ENCODE data around the gene PTCRA. TPM values are rescaled to one million over a fixed set of nuclear protein-coding genes. Genes with fewer than 3 reads are reported as not detected.

PTCRA gene
- total and polyA plus RNA-seq, 8 donors: 0.66 TPM; not detected in 7

GRCh38 chr6:42969934-42970333 is 54.1 kb downstream of the PTCRA start:
- TF ChIP-seq, protein P1, sequence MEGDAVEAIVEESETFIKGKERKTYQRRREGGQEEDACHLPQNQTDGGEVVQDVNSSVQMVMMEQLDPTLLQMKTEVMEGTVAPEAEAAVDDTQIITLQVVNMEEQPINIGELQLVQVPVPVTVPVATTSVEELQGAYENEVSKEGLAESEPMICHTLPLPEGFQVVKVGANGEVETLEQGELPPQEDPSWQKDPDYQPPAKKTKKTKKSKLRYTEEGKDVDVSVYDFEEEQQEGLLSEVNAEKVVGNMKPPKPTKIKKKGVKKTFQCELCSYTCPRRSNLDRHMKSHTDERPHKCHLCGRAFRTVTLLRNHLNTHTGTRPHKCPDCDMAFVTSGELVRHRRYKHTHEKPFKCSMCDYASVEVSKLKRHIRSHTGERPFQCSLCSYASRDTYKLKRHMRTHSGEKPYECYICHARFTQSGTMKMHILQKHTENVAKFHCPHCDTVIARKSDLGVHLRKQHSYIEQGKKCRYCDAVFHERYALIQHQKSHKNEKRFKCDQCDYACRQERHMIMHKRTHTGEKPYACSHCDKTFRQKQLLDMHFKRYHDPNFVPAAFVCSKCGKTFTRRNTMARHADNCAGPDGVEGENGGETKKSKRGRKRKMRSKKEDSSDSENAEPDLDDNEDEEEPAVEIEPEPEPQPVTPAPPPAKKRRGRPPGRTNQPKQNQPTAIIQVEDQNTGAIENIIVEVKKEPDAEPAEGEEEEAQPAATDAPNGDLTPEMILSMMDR (IDR thresholded peaks at IDR 0.05): no peak
- FAIRE-seq (no peak), ATAC-seq (peak in 1 of 4 donors; percentile 4), DNase-seq (peak in 1 of 6 donors; percentile 53)
- no peaks in the 10 kb centered on the region for H3K9me3 ChIP-seq
- H3K27me3 ChIP-seq: no peaks in the 10 kb centered on the region
- no peak overlapping the region for H3K27ac ChIP-seq
- no peak overlapping the region for H3K4me3 ChIP-seq
- intact Hi-C loops (cut with DNase I): no loop called here
- whole genome bisulfite sequencing, 2 donors: 59 to 71% methylated on average over 4 of the region's 4 CpGs
- peaks cover 0 to 18% (median 5%) of the 10 kb centered on the region in 3 donors for H3K36me3 ChIP-seq
- H3K4me1 ChIP-seq: no peaks in the 10 kb centered on the region

DNA sequence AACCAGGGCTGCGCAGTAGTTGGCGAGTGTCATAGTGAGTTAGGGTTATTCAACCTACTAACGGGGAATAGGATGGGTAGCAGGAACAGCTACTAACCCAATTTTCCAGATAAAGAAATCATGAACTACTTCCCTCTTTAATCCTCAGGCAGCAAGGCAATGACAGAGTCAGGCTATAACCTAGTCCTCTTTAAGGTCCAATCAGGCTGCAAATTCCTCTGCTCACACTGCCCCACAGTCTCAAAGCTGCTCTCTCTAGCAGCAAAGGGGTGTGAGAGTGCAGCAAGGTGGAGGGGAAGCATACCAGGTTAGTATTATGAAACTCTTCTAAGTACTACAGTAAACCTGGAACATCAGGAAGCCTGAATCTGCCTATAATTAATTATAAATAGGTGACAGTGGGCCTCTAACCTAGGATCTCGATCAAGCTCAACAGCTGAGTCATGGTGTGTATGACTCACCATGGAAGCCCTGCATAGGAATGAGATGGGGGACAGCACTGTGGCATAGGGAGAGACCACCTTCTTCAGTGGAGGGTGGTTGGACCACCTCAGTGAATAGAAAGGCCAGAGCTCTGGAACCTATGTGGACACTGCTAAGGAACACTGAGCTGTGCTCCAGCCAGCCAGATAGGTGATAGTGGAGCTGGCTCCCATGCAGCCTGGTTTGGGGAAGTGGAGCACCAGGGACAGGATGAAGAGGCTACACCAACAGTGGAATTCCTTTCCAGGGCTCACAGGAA is 55.2 kb downstream of the PTCRA start:
- Histone ChIP-seq H3K9me3 (no peaks in the 10 kb centered on the region), H3K27me3 (no peaks in the 10 kb centered on the region), H3K36me3 (peaks cover 0 to 7% (median 4%) of the 10 kb centered on the region in 3 donors), H3K4me1 (no peaks in the 10 kb centered on the region), H3K4me3 (no peak overlapping the region), H3K27ac (no peak overlapping the region)
- DNase-seq: no peak
- WGBS, 2 donors: 57 to 73% methylated on average over 4 of the region's 4 CpGs
- intact Hi-C loops (cut with DNase I): no loop called here
- peak in 2 of 4 donors; percentile 55 to 57 for ATAC-seq
- FAIRE-seq: no peak
- TF ChIP-seq, protein P1 (IDR thresholded peaks at IDR 0.05): no peak

- intact Hi-C loops (cut with DNase I): no loop called here
- WGBS, 2 donors: 64 to 77% methylated on average over 3 of the region's 3 CpGs
- no peak for FAIRE-seq
- no peak for ATAC-seq
- H3K27ac ChIP-seq: no peak overlapping the region
- no peaks in the 10 kb centered on the region for H3K36me3 ChIP-seq
- DNase-seq: no peak
- peaks cover 0 to 1% (median 0%) of the 10 kb centered on the region in 3 donors for H3K4me1 ChIP-seq
- H3K9me3 ChIP-seq: no peaks in the 10 kb centered on the region
- no peaks in the 10 kb centered on the region for H3K27me3 ChIP-seq
- H3K4me3 ChIP-seq: no peak overlapping the region
- TF ChIP-seq, protein P1 (IDR thresholded peaks at IDR 0.05): no peak
Observed at GRCh38 chr6:42971746-42972327, 56.0 kb downstream of the PTCRA start.

- no peak for FAIRE-seq
- intact Hi-C loops (cut with DNase I): no loop called here
Observed at GRCh38 chr6:42973926-42974325, 58.1 kb downstream of the PTCRA start.

More at GRCh38 chr6:42973926-42974325, 58.1 kb downstream of the PTCRA start:
- H3K27me3 ChIP-seq: no peaks in the 10 kb centered on the region
- H3K4me1 ChIP-seq: peaks cover 0 to 15% (median 0%) of the 10 kb centered on the region in 3 donors
- no peak overlapping the region for H3K27ac ChIP-seq
- WGBS, 2 donors: 89 to 95% methylated on average over 3 of the region's 3 CpGs
- DNase-seq: no peak
- no peaks in the 10 kb centered on the region for H3K36me3 ChIP-seq
- ATAC-seq: no peak
- no peaks in the 10 kb centered on the region for H3K9me3 ChIP-seq
- H3K4me3 ChIP-seq: no peak overlapping the region
- TF ChIP-seq, protein P1 (IDR thresholded peaks at IDR 0.05): no peak

All from pancreas (tissue), 10 donors.